SU-DHL-6 (cell line): ENCODE data around the gene LTBP1.

Experiments used
- H2AFZ ChIP-seq: fragments of 200-600 bp; sonication (generic); 2 replicates; pipeline ENCODE4 v1.6.1; 2014; ENCODE audit warnings: low read depth, mild to moderate bottlenecking, moderate library complexity, mixed read lengths, antibody characterized with exemption, low read length; ENCODE audit not compliant: severe bottlenecking
- H3F3A ChIP-seq: fragments of 200-600 bp; shearing (Covaris generic); 2 replicates; pipeline ENCODE4 v1.6.0; 2016; ENCODE audit warnings: antibody characterized with exemption, mild to moderate bottlenecking; ENCODE audit not compliant: insufficient read depth
- H3K27ac ChIP-seq: fragments of 200-600 bp; sonication (generic); 2 replicates; pipeline ENCODE4 v1.5.1; 2016; ENCODE audit warnings: low read depth, mild to moderate bottlenecking, low read length, moderate library complexity, mixed read lengths
- H3K27me3 ChIP-seq: fragments of 200-600 bp; sonication (generic), shearing (Covaris generic); 2 replicates; pipeline ENCODE4 v1.6.0; 2014; ENCODE audit warnings: mild to moderate bottlenecking, low read length
- H3K36me3 ChIP-seq: fragments of 200-600 bp; sonication (generic); 2 replicates; pipeline ENCODE4 v1.6.1; 2014; ENCODE audit warnings: mild to moderate bottlenecking, low read length, mixed read lengths
- H3K4me2 ChIP-seq: fragments of 300-600, 200-600 bp; shearing (Covaris generic), sonication (generic); 2 replicates; pipeline ENCODE4 v1.6.0; 2014; ENCODE audit warnings: low read length, low read depth, mild to moderate bottlenecking; ENCODE audit not compliant: poor library complexity, severe bottlenecking
- H3K4me3 ChIP-seq: fragments of 200-600 bp; sonication (generic); 2 replicates; pipeline ENCODE4 v1.5.1; 2014; ENCODE audit warnings: antibody characterized with exemption, low read length, mild to moderate bottlenecking, mixed read lengths; ENCODE audit not compliant: insufficient read depth, poor library complexity, severe bottlenecking
- H3K79me2 ChIP-seq: fragments of 200-600 bp; sonication (generic); 2 replicates; pipeline ENCODE4 v1.6.1; 2014; ENCODE audit warnings: mild to moderate bottlenecking, low read length, moderate library complexity; ENCODE audit not compliant: insufficient read depth
- H3K9ac ChIP-seq: fragments of 200-600 bp; sonication (generic); 2 replicates; pipeline ENCODE4 v1.7.0; 2014; ENCODE audit warnings: mild to moderate bottlenecking, low read length
- H3K9me2 ChIP-seq: fragments of 200-600 bp; sonication (generic); replicated peaks from 2 replicates; pipeline ENCODE4 v1.6.1; 2014; ENCODE audit warnings: low read length; ENCODE audit not compliant: insufficient read depth
- H3K9me3 ChIP-seq: fragments of 200-600 bp; sonication (generic); 2 replicates; pipeline ENCODE4 v1.6.1; 2014; ENCODE audit warnings: low read length, mixed read lengths; ENCODE audit not compliant: insufficient read depth
- H4K20me1 ChIP-seq: fragments of 200-600 bp; sonication (generic); 2 replicates; pipeline ENCODE4 v1.6.1; 2014; ENCODE audit warnings: low read depth, mild to moderate bottlenecking, antibody characterized with exemption, low read length, moderate library complexity, mixed read lengths
- CTCF ChIP-seq: fragments of 200-600 bp; sonication (generic); IDR thresholded peaks from one replicate; pipeline ENCODE4 v1.5.1; 2017; ENCODE audit warnings: antibody characterized with exemption, mild to moderate bottlenecking, low read length, moderate library complexity; ENCODE audit not compliant: insufficient read depth, poor library complexity, severe bottlenecking
- EZH2phosphoT487 ChIP-seq: fragments of 200-600 bp; sonication (generic), shearing (Covaris generic); conservative IDR thresholded peaks from 2 replicates; pipeline ENCODE4 v1.6.1; 2018; ENCODE audit warnings: mild to moderate bottlenecking, antibody characterized with exemption, low read length, moderate library complexity, mixed read lengths

The LTBP1 gene

GRCh38 chr2:32922501-32922900, 24.3 kb upstream of the LTBP1 start:
- no peak overlapping the region for H3K4me3 ChIP-seq
- H3K9ac ChIP-seq = no peak overlapping the region
- H3K9me3 ChIP-seq = no peaks in the 10 kb centered on the region
- no peaks in the 10 kb centered on the region for H3K27me3 ChIP-seq
- TF ChIP-seq EZH2phosphoT487 = no peak
- TF ChIP-seq CTCF = no peak
- H3K4me2 ChIP-seq = no peak overlapping the region
- H3K9me2 ChIP-seq = no peaks in the 10 kb centered on the region
- no peak overlapping the region for H2AFZ ChIP-seq
- no peaks in the 10 kb centered on the region for H3K79me2 ChIP-seq
- H3K36me3 ChIP-seq = no peaks in the 10 kb centered on the region
- H3F3A ChIP-seq = no peaks in the 10 kb centered on the region; the same call in 1 of the 2 replicates
- no peak overlapping the region for H3K27ac ChIP-seq
- no peaks in the 10 kb centered on the region for H4K20me1 ChIP-seq

- H3K4me2 ChIP-seq = no peak overlapping the region
- no peaks in the 10 kb centered on the region for H4K20me1 ChIP-seq
- no peaks in the 10 kb centered on the region for H3K9me3 ChIP-seq
- H3K9ac ChIP-seq = no peak overlapping the region
- H3K27ac ChIP-seq = no peak overlapping the region
- H3F3A ChIP-seq = no peaks in the 10 kb centered on the region; the same call in 1 of the 2 replicates
- H3K36me3 ChIP-seq = no peaks in the 10 kb centered on the region
- H3K79me2 ChIP-seq = no peaks in the 10 kb centered on the region
- H3K4me3 ChIP-seq = no peak overlapping the region
- no peaks in the 10 kb centered on the region for H3K27me3 ChIP-seq
- H2AFZ ChIP-seq = no peak overlapping the region
- no peaks in the 10 kb centered on the region for H3K9me2 ChIP-seq
- TF ChIP-seq EZH2phosphoT487 (no peak), CTCF (no peak)
Observed at GRCh38 chr2:32923109-32923508, 23.6 kb upstream of the LTBP1 start.

- H4K20me1 ChIP-seq = no peaks in the 10 kb centered on the region
- no peaks in the 10 kb centered on the region for H3K79me2 ChIP-seq
- no peaks in the 10 kb centered on the region for H3K9me2 ChIP-seq
- no peaks in the 10 kb centered on the region for H3K27me3 ChIP-seq
- H3K36me3 ChIP-seq = no peaks in the 10 kb centered on the region
- no peaks in the 10 kb centered on the region for H3F3A ChIP-seq
- TF ChIP-seq CTCF = no peak
- no peak for TF ChIP-seq EZH2phosphoT487
- H3K4me3 ChIP-seq = no peak overlapping the region
- no peak overlapping the region for H2AFZ ChIP-seq
- no peaks in the 10 kb centered on the region for H3K9me3 ChIP-seq
- H3K9ac ChIP-seq = no peak overlapping the region
- no peak overlapping the region for H3K4me2 ChIP-seq
- H3K27ac ChIP-seq = no peak overlapping the region
Observed at GRCh38 chr2:32925283-32925815, 21.4 kb upstream of the LTBP1 start.
